ENCODE results near the gene MIR17HG.
"Not testable (repeated sequence)": the region's sequence is repeated elsewhere in the genome, so short reads cannot be mapped to it uniquely, and the experiment has no call there.

MIR17HG gene
- total RNA-seq = 1.2 to 7.6 (median 3.7) reads per million in 18 experiments

- peak; percentile 84 to 92 for DNase-seq
Observed at GRCh38 chr13:91347202-91347995, at the start of gene MIR17HG. Gene MIR17HG (plus strand): TSS chr13:91347687.

DNA sequence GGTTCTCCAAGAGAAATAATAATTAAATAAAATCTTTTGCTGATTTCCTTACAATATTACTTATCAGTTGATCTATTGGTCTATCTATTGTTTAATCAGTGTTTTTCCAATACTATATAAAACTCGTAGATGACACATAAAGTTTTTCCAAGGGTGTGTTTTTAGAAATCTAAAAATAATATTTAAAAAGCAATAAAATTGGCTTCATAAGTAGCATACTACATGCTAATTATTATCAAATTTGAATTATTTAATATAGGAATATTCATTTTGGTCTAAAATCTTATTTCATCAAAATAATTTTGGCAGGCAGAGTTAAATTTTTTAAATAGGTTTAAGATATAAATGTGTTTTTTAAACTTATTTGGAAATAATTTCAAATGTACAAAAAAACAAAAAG, 49.4 kb upstream of the MIR17HG start:
- DNase-seq = no peak

DNA sequence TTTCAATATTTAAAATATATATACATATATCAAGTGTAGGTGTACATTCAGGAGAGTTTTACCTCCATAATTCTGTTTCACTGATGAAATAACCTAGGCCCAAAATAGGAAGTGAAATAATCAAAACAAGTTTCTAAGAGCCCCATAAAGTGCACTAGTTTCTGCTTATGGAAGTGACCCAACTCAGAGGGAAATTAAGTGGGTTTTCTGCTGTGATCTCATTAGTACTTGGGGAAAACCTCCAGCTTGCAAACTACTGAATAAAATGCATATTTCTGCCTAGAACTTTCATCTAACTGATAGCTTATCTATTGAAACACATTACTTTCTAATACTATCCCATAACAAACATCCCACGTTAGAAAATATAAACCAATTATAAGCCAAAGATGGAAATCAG, 45.4 kb upstream of the MIR17HG start:
- DNase-seq = no peak

- no peak for DNase-seq
Observed at GRCh38 chr13:91303031-91303430, 44.5 kb upstream of the MIR17HG start.

GRCh38 chr13:91304741-91305140, 42.7 kb upstream of the MIR17HG start:
- no peak for DNase-seq

- DNase-seq = no peak
Observed at GRCh38 chr13:91305652-91306051, 41.8 kb upstream of the MIR17HG start.

DNA sequence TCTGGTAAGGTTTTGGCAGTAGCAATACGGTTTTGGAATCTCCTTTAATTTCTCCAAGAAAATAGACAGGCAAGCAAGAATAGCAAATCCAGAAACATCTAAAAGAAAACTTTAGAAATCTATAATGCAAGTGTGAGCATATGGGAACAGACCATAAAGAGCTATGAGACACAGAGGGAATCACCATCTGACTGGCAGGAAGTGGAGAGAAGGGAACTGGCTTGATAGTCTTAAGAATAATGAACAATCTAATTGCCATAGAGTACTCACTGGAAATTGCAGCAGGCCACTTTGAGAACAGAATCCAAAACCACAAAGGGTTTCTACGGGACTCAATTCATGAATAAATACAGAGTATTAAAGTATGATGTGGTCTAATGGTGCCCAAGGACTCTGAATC, 39.6 kb upstream of the MIR17HG start:
- no peak for DNase-seq

GRCh38 chr13:91308299-91308698, 39.2 kb upstream of the MIR17HG start:
- DNase-seq = no peak

DNA sequence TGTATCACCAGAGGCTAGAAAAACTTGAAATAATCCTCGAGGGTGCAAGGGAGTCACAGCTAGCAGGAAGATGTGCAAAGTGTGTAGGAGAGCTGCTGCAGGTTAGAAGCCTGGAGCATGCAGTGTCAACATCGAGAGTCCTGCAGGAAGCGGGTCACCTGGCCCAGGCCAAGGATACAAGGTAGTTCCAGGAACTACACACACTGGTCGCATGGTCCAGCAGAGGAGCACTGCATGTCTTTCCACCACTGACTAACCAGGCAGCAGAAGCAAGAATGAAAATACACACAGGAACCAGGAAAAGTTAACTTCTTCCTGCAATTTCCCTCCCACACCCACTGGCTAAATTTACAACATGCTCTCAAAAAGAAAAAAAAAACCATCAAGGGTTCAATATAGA, 36.0 kb upstream of the MIR17HG start:
- no peak for DNase-seq

DNA sequence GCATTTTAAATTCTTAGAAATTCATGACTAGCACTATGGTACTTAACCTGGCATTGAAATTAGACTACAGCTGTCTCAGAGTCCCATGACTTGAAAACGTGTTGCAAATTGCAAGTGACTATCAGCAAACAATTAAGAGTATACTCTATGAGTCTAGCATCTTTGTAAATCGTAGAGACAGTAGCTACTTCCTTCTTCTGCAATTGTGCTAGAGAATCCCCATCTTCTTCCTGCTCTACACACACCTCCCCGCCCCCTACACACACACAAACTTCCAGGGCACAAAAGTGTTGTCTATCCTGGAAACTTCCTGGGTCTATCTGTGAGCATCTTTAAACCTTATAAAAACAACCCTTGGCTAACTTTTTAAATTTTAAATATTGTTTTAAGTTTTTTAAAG, 35.2 kb upstream of the MIR17HG start:
- DNase-seq = no peak

GRCh38 chr13:91313103-91313502, 34.4 kb upstream of the MIR17HG start:
- DNase-seq = peak in 1 of 2 donors; percentile 3

GRCh38 chr13:91313581-91313980, 33.9 kb upstream of the MIR17HG start:
- DNase-seq = no peak

DNA sequence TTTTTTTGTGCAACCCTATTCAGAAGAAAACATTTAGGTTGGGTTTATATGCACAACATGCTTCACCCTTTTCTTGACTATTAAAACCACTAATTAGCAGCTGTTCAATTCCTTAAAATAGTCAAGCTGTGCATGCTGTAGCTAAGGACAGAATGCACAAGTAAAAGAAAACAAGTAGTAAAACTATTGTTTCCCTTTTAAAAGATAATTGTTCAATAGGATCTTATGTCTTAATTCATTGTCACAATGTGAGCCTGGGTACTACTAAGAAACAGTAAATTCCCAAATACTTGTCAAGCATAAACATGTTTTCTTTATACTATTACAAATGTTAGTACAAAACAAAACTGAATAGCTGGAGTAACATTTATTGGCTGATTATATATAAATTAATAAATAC, 32.6 kb upstream of the MIR17HG start:
- no peak for DNase-seq

DNA sequence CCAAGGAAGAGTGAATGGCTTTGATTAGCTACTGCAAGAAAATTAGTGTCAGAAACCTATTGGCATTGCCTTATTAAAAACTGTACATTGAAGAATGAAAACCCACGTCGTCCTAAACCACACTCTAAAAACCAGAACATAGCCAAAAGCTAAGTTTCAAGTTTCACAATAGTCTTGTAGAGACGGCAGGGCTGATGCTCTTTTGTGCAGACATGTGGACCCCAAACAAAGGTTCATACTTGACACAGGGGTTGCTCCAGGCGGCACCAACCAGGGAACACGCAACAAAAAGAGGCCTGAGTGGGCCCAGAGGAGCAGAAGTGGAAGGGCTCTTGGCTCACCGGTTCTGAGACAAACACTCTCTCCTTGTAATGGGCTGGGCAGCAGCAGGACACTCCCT, 28.6 kb upstream of the MIR17HG start:
- no peak for DNase-seq

GRCh38 chr13:91319996-91320395, 27.5 kb upstream of the MIR17HG start:
- DNase-seq = no peak

GRCh38 chr13:91320990-91321389, 26.5 kb upstream of the MIR17HG start:
- DNase-seq = not testable (repeated sequence)

- DNase-seq = no peak
Observed at GRCh38 chr13:91323349-91323748, 24.1 kb upstream of the MIR17HG start.

- DNase-seq = no peak
Observed at GRCh38 chr13:91326146-91326545, 21.3 kb upstream of the MIR17HG start.

- DNase-seq = no peak
Observed at GRCh38 chr13:91328726-91329125, 18.8 kb upstream of the MIR17HG start.

- peak in 1 of 2 donors; percentile 45 for DNase-seq
Observed at GRCh38 chr13:91329733-91330132, 17.8 kb upstream of the MIR17HG start.

DNA sequence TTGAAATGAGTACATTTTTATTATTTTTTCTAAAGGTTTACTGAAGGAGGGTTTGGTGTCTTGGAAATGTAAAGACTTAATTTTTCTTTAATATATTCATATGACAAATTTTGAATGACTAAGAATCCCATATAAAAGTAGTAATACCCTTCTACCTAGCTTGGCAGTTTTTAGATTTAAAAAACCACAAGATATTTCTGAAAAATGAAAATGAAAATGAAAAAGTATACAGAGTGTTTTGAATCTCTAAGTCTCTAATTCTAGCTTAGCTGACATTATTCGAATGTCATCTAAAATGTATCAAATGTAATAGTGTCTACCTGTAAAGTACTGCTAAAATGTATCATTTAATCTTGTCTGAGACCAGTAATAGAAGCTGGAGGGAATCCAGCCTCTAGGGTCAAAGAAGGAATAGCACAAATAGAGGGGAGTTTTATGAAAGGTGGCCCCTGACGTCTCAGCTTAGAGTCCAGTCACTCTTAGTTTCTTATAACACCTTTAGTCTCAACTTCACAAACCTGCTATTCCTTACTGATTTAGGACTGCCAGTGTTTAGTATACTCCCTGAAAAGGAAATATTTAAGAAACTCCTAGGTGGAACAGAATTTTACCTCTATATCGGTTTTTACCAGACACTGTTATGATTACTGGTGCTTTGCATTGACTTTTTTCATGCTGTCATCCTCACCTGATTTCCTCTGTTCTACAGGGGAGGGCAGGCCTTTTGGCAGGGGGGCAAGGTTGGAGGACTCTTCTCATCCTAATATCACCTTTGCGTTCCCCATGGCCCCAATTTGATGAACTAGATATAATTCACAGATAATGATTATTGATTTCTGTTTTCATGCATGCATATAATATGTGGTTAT, 16.2 kb upstream of the MIR17HG start:
- DNase-seq = no peak

DNA sequence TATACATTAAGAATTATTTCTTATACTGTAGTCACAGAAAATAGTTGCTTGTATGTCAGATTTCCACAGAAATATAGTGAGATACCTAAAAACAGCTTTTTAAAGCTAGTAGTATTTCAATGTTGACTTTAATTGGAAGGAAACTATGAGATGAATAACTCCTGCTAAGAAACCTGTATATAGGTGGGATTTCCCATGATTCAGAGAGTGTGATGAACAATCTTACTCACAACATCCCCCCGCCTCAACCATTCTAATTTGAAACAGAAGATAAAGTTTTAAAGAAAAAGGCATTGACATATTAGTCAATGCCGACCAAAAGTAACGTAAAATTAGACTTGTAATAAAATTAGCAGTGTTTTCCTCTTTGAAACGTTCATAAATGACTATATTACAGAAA, 1.4 kb upstream of the MIR17HG start:
- no peak for DNase-seq

GRCh38 chr13:91346850-91347201, 661 bp upstream of the MIR17HG start:
- DNase-seq = no peak

All from inflammatory macrophage (primary cell).